ENCODE data around the gene KRT7. TPM values are rescaled to one million over a fixed set of nuclear protein-coding genes. Genes with fewer than 3 reads are reported as not detected.

Gene KRT7
- total RNA-seq, 1 experiment from 2014 or later: 10.0 TPM

DNA sequence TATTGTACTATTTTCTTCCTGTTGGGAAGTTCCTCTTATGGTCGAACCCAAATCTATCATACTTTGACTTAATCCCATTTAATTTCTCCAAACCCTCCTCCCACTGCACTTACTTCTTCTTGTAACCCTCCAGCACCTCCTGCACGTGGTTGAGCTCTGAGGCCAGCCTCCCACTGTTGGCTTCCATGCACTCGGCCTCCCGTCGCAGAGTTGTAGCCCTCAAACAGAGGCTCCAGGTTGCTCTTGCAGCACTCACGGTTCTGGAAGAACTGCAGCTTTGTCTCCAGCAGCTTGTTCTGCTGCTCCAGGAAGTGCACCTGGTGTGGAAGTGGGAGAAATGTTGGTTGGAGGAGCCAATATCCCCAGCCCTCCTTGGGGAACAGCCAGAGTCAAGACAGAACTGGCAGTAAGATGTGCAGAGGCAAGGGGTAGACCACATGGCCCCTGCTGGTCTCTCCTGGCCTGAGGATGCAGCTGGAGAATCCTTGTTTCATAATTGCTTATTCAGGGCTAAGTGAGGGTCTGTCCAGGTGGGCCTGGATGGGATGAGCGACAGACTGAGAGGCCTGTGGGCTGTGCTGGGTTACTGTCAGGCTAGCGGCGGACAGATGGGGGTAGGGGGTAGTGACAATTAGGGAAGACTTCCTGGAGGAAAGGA, 23.0 kb downstream of the KRT7 start:
- no peaks in the 10 kb centered on the region for H4K20me1 ChIP-seq (ENCODE audit: control insufficient read depth, insufficient read depth, insufficient read length)
- H2BK5ac ChIP-seq (ENCODE audit: insufficient read length, low read length): no peak overlapping the region
- no peak overlapping the region for H2BK12ac ChIP-seq (ENCODE audit: insufficient read length, low read depth, low read length)
- no peak overlapping the region for H3K9ac ChIP-seq (ENCODE audit: extremely low read depth, insufficient read length, low read length)
- H4K8ac ChIP-seq (replicated peaks; ENCODE audit: insufficient read length, low read depth, low read length): no peak overlapping the region
- TF ChIP-seq, protein P1, sequence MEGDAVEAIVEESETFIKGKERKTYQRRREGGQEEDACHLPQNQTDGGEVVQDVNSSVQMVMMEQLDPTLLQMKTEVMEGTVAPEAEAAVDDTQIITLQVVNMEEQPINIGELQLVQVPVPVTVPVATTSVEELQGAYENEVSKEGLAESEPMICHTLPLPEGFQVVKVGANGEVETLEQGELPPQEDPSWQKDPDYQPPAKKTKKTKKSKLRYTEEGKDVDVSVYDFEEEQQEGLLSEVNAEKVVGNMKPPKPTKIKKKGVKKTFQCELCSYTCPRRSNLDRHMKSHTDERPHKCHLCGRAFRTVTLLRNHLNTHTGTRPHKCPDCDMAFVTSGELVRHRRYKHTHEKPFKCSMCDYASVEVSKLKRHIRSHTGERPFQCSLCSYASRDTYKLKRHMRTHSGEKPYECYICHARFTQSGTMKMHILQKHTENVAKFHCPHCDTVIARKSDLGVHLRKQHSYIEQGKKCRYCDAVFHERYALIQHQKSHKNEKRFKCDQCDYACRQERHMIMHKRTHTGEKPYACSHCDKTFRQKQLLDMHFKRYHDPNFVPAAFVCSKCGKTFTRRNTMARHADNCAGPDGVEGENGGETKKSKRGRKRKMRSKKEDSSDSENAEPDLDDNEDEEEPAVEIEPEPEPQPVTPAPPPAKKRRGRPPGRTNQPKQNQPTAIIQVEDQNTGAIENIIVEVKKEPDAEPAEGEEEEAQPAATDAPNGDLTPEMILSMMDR (conservative IDR thresholded peaks at IDR 0.05): no peak
- DNase-seq: no peak
- no peaks in the 10 kb centered on the region for H3K4me1 ChIP-seq (ENCODE audit: insufficient read depth, low read length)
- H3K4me2 ChIP-seq (ENCODE audit: insufficient read depth, insufficient read length, low read length): no peak overlapping the region
- Mint-ChIP-seq H3K4me1 (peaks cover 20 to 25% of the 10 kb centered on the region in 2 experiments), H3K9me3 (peaks cover 10 to 14% of the 10 kb centered on the region in 2 experiments; a peak in 3 of 5 replicates), H3K27ac (no peak overlapping the region), H3K4me3 (no peak overlapping the region), H3K36me3 (ENCODE audit: insufficient read depth in 1 of 3, low read depth in 3 of 3) (peaks cover 0 to 16% (median 0%) of the 10 kb centered on the region in 3 experiments; a peak in 2 of 7 replicates), H3K27me3 (ENCODE audit: low read depth) (peaks cover 89% of the 10 kb centered on the region)
- no peak overlapping the region for H2AK5ac ChIP-seq (ENCODE audit: insufficient read length, low read length)
- WGBS (ENCODE audit: extremely low coverage, insufficient read length, low lambda C conversion rate): no CpG with 5 or more reads among the region's 9 CpGs
- no peak overlapping the region for H2BK15ac ChIP-seq (ENCODE audit: low read depth, low read length)
- H2AFZ ChIP-seq (ENCODE audit: low read length): no peak overlapping the region
- H3K56ac ChIP-seq (ENCODE audit: insufficient read length, low read depth, low read length): no peak overlapping the region
- no peak overlapping the region for H4K91ac ChIP-seq (ENCODE audit: insufficient read length, low read depth, low read length)
- no peaks in the 10 kb centered on the region; the same call in 1 of the 2 replicates for H3K27me3 ChIP-seq (ENCODE audit: insufficient read depth, low read length)
- no peak overlapping the region for H3T11ph ChIP-seq (ENCODE audit: low read length)
- no peaks in the 10 kb centered on the region for H3K79me1 ChIP-seq (ENCODE audit: insufficient read depth, low read depth, low read length, poor library complexity, severe bottlenecking)
- no peak overlapping the region for H3K23ac ChIP-seq (ENCODE audit: insufficient read length, low read depth, low read length)
- H3K18ac ChIP-seq (ENCODE audit: insufficient read length, low read depth, low read length): no peak overlapping the region
- H4K5ac ChIP-seq (ENCODE audit: insufficient read length, low read depth, low read length): no peak overlapping the region
- H2BK20ac ChIP-seq (ENCODE audit: low read depth, low read length, poor library complexity, severe bottlenecking): no peak overlapping the region
- no peak overlapping the region for H2BK120ac ChIP-seq (ENCODE audit: low read depth, low read length, poor library complexity, severe bottlenecking)
- no peaks in the 10 kb centered on the region for H3K79me2 ChIP-seq (ENCODE audit: insufficient read depth, low read length)
- no peak overlapping the region for H3K27ac ChIP-seq (ENCODE audit: insufficient read length, low read depth, low read length)
- H3K4ac ChIP-seq (ENCODE audit: low read depth, low read length): no peak overlapping the region
- H3K23me2 ChIP-seq (ENCODE audit: insufficient read length, low read depth, low read length, poor library complexity, severe bottlenecking): no peaks in the 10 kb centered on the region
- H3K9me3 ChIP-seq (ENCODE audit: control insufficient read depth, low read depth, low read length): no peaks in the 10 kb centered on the region
- H3K14ac ChIP-seq (ENCODE audit: insufficient read depth, low read length): no peak overlapping the region
